Panc1 (cell line): ENCODE data around the gene SOX1. TPM values are rescaled to one million over a fixed set of nuclear protein-coding genes. Genes with fewer than 3 reads are reported as not detected.

ENCODE experiments used
- ATAC-seq: fragments of 200-7000 bp; cut with Tn5 transposase; 2 replicates; pipeline ENCODE4 v1.9.1; 2020; ENCODE audit warnings: mild to moderate bottlenecking, moderate library complexity
- BruUV-seq: library from RNA; stranded (reverse); fragments of 400-500 nt; replicated peaks from 2 replicates; lab custom pipeline; 2021; lab: Mats Ljungman, UMichigan
- CTCF ChIA-PET: fragments of 300-600 bp; sonication (Branson Sonifier 250); formaldehyde crosslinking; loops from one replicate; lab custom pipeline; 2022; ENCODE audit warnings: antibody characterized with exemption; lab: Charles Lee
- POLR2A ChIA-PET: fragments of 300-600 bp; sonication (Branson Sonifier 250); formaldehyde crosslinking; loops from one replicate; lab custom pipeline; 2022; ENCODE audit warnings: antibody characterized with exemption; lab: Charles Lee
- DNase-seq: peaks from one replicate; pipeline ENCODE4 v3.0.0-alpha.2; 2010; ENCODE audit warnings: low read depth, low spot score
- H3K27ac ChIP-seq: 2 replicates; pipeline ENCODE4 v1.5.1; 2011; ENCODE audit warnings: mild to moderate bottlenecking, low read length, inconsistent platforms
- H3K27me3 ChIP-seq: fragments of 200-500 bp; sonication (Bioruptor generic); 2 replicates; pipeline ENCODE4 v1.6.0; 2014; ENCODE audit warnings: low read length, inconsistent platforms; ENCODE audit not compliant: control insufficient read depth, insufficient read depth
- H3K36me3 ChIP-seq: fragments of 200-500 bp; sonication (Bioruptor generic); 2 replicates; pipeline ENCODE4 v1.5.1; 2014; ENCODE audit warnings: inconsistent platforms, mild to moderate bottlenecking, low read length, moderate library complexity; ENCODE audit not compliant: control insufficient read depth, insufficient read depth
- H3K4me1 ChIP-seq: 2 replicates; pipeline ENCODE4 v1.5.1; 2011; ENCODE audit warnings: inconsistent platforms, mild to moderate bottlenecking, low read length, moderate library complexity; ENCODE audit not compliant: control insufficient read depth, insufficient read depth
- H3K4me3 ChIP-seq, 2 experiments: 2 replicates each; pipeline ENCODE4 v1.5.1; 2011 to 2012; ENCODE audit warnings: low read depth in 2 of 2, low read length in 2 of 2, mild to moderate bottlenecking in 2 of 2, inconsistent platforms in 1 of 2, moderate library complexity in 1 of 2
- H3K9me3 ChIP-seq: fragments of 200-500 bp; sonication (Bioruptor generic); 2 replicates; pipeline ENCODE4 v1.5.1; 2014; ENCODE audit warnings: low read depth, mild to moderate bottlenecking, inconsistent platforms, low read length, moderate library complexity; ENCODE audit not compliant: control insufficient read depth, insufficient read depth
- CTCF ChIP-seq: fragments of 450-650 bp; IDR thresholded peaks from 2 replicates; pipeline ENCODE4 v1.5.1; 2017; ENCODE audit warnings: mild to moderate bottlenecking
- POLR2AphosphoS5 ChIP-seq: IDR thresholded peaks from 2 replicates; pipeline ENCODE4 v1.6.1; 2012; ENCODE audit warnings: mild to moderate bottlenecking, low read depth, low read length, moderate library complexity
- REST ChIP-seq, 2 experiments: IDR thresholded peaks; 2 replicates each; pipeline ENCODE4 v1.6.1; 2011 to 2012; ENCODE audit warnings: low read depth in 2 of 2, control low read depth in 1 of 2, low read length in 1 of 2, mild to moderate bottlenecking in 1 of 2, moderate library complexity in 1 of 2; ENCODE audit not compliant: insufficient read depth in 1 of 2
- SIN3A ChIP-seq: IDR thresholded peaks from 2 replicates; pipeline ENCODE4 v1.6.1; 2012; ENCODE audit warnings: low read depth, mild to moderate bottlenecking, low read length, moderate library complexity, borderline replicate concordance; ENCODE audit not compliant: insufficient read depth
- TCF7L2 ChIP-seq: IDR thresholded peaks from 2 replicates; pipeline ENCODE4 v1.6.1; 2011; ENCODE audit warnings: mild to moderate bottlenecking, low read depth, low read length, inconsistent platforms
- in situ Hi-C: cut with HindIII; loops from 2 replicates; pipeline ENCODE4 v1.10.0; 2016; ENCODE audit warnings: low sequenced_read_pairs, low pct_unique_long_range_greater_than_20kb
- intact Hi-C: fragments of 100-400 bp; cut with micrococcal nuclease; formaldehyde crosslinking; loops from one replicate; pipeline ENCODE4 v1.10.0; 2022; ENCODE audit not compliant: unreplicated experiment
- total RNA-seq: library from RNA; stranded (reverse); gene quantifications from one replicate; pipeline ENCODE4 v1.2.1, GENCODE V29; 2021; ENCODE audit not compliant: unreplicated experiment

The SOX1 gene
- total RNA-seq, 1 experiment from 2014 or later: not detected

- BruUV-seq: no TSS peak
- H3K36me3 ChIP-seq: no peaks in the 10 kb centered on the region
- H3K9me3 ChIP-seq: no peaks in the 10 kb centered on the region
- DNase-seq: no peak
- intact Hi-C loops (no loop called here), in situ Hi-C loops (no loop called here)
- H3K4me3 ChIP-seq: no peak overlapping the region
- no peak overlapping the region for H3K27ac ChIP-seq
- CTCF ChIA-PET: no interaction called here
- H3K27me3 ChIP-seq: no peaks in the 10 kb centered on the region; the same call in 1 of the 2 replicates
- no peaks in the 10 kb centered on the region for H3K4me1 ChIP-seq
- POLR2A ChIA-PET: no interaction called here
- no peak for TF ChIP-seq REST (IDR thresholded peaks at IDR 0.05; ENCODE audit: insufficient read depth in 1 of 2, low read depth in 2 of 2, low read length in 1 of 2)
- no peak for TF ChIP-seq TCF7L2
- no peak for TF ChIP-seq CTCF
- no peak for TF ChIP-seq SIN3A
- no peak for TF ChIP-seq POLR2AphosphoS5
- ATAC-seq: no peak
Measured at GRCh38 chr13:112034846-112035245, 32.1 kb upstream of the SOX1 start.

DNA sequence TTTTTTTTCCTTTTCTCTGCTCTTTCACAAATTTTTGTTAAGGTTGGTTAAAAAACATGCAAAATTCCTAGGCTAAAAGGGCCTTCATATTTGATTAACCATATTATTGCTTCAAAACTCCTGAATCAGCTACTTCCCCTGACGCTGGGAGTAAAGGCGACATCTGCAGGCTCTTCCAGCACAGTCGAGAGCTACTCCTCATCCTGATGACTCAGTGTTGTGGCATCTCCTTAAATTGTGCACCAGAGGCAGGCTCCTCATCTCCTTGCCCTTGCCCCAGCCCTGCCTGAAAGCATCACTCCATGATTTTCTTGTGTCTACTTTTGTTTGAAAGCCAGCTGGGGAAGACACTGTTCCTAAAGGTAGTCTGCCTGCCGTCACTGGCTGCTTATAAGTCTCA is 24.5 kb upstream of the SOX1 start:
- DNase-seq: no peak
- no peak overlapping the region for H3K4me3 ChIP-seq
- intact Hi-C loops (no loop called here), in situ Hi-C loops (no loop called here)
- POLR2A ChIA-PET: no interaction called here
- no peak for TF ChIP-seq CTCF
- no peaks in the 10 kb centered on the region; the same call in 1 of the 2 replicates for H3K27me3 ChIP-seq
- H3K36me3 ChIP-seq: no peaks in the 10 kb centered on the region
- no TSS peak for BruUV-seq
- H3K4me1 ChIP-seq: no peaks in the 10 kb centered on the region
- CTCF ChIA-PET: no interaction called here
- no peak overlapping the region for H3K27ac ChIP-seq
- H3K9me3 ChIP-seq: no peaks in the 10 kb centered on the region
- ATAC-seq: no peak

- Histone ChIP-seq H3K9me3 (no peaks in the 10 kb centered on the region), H3K27me3 (no peaks in the 10 kb centered on the region; the same call in 1 of the 2 replicates)
- no peak for ATAC-seq
Measured at GRCh38 chr13:112052213-112052612, 14.7 kb upstream of the SOX1 start.

More at GRCh38 chr13:112052213-112052612, 14.7 kb upstream of the SOX1 start:
- TF ChIP-seq POLR2AphosphoS5 (no peak), REST (IDR thresholded peaks at IDR 0.05; ENCODE audit: insufficient read depth in 1 of 2, low read depth in 2 of 2, low read length in 1 of 2) (no peak), CTCF (no peak), TCF7L2 (no peak), SIN3A (no peak)
- no peak overlapping the region for H3K27ac ChIP-seq
- H3K4me3 ChIP-seq: no peak overlapping the region
- in situ Hi-C loops: no loop called here
- BruUV-seq: no TSS peak
- H3K36me3 ChIP-seq: no peaks in the 10 kb centered on the region
- intact Hi-C loops: no loop called here
- ChIA-PET POLR2A (no interaction called here), CTCF (no interaction called here)
- no peaks in the 10 kb centered on the region for H3K4me1 ChIP-seq
- DNase-seq: no peak
